Muscle layer of duodenum (tissue), 2 donors: ENCODE results near the gene EHBP1L1.

Experiments used
- H3K27ac ChIP-seq: one replicate; pipeline ENCODE4 v1.7.0; 2013; ENCODE audit warnings: mild to moderate bottlenecking, low read length
- H3K27me3 ChIP-seq: one replicate; pipeline ENCODE4 v1.7.0; 2013; ENCODE audit warnings: low read depth, mild to moderate bottlenecking, control low read depth, low read length
- H3K36me3 ChIP-seq, 2 donors: one replicate each; pipeline ENCODE4 v1.7.0; 2013; ENCODE audit warnings: low read length in 2 of 2, control low read depth in 1 of 2, mild to moderate bottlenecking in 1 of 2; ENCODE audit not compliant: insufficient read depth in 2 of 2, control insufficient read depth in 1 of 2
- H3K4me1 ChIP-seq, 2 donors: one replicate each; pipeline ENCODE4 v1.7.0; 2013; ENCODE audit warnings: low read length in 2 of 2, mild to moderate bottlenecking in 2 of 2, control low read depth in 1 of 2, moderate library complexity in 1 of 2; ENCODE audit not compliant: insufficient read depth in 2 of 2, control insufficient read depth in 1 of 2
- H3K4me3 ChIP-seq, 2 donors: one replicate each; pipeline ENCODE4 v1.7.0; 2013; ENCODE audit warnings: low read length in 2 of 2, low read depth in 1 of 2, mild to moderate bottlenecking in 1 of 2
- H3K9me3 ChIP-seq, 2 donors: one replicate each; pipeline ENCODE4 v1.7.0; 2013; ENCODE audit warnings: low read length in 2 of 2, control low read depth in 1 of 2, mild to moderate bottlenecking in 1 of 2; ENCODE audit not compliant: control insufficient read depth in 1 of 2
- donor health status: healthy.

Gene EHBP1L1

DNA sequence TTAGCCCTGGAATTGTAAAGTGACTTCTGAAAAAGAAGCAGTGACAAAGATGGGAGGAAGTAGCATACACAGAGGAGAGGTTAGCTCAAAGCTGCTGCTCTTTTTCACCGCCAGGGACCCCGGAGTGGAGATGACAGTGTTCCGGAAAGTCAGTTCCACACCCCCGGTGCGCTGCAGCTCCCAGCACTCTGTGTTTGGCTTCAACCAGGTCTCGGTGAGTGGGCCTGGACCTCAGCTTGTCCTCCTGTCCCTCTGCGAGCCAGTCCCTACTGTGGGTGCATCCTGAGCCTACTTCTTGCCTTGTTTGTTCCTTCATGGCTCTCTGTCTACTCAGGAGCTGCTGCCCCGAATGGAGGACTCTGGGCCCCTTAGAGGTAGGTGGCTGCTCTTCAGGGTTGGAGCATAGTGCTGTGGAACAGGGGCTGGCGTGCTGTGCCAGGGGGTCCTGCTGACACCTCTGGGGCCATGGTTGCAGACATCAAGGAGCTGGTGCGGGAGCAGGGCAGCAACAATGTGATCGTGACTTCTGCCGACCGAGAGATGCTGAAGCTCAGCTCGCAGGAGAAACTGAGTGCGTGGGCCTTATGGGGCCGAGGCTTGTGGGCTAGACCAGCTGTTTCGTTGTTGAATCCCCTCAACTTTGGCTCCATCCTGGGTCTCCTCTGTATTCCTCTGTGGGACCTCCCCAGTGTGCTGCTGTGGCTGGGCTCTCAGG, 41.4 kb downstream of the EHBP1L1 start:
- Histone ChIP-seq H3K27me3 (no peaks in the 10 kb centered on the region), H3K4me1 (peaks cover 6 to 30% of the 10 kb centered on the region in 2 donors), H3K9me3 (no peaks in the 10 kb centered on the region), H3K27ac (no peak overlapping the region), H3K4me3 (no peak overlapping the region), H3K36me3 (peaks cover 8 to 50% of the 10 kb centered on the region in 2 donors)

DNA sequence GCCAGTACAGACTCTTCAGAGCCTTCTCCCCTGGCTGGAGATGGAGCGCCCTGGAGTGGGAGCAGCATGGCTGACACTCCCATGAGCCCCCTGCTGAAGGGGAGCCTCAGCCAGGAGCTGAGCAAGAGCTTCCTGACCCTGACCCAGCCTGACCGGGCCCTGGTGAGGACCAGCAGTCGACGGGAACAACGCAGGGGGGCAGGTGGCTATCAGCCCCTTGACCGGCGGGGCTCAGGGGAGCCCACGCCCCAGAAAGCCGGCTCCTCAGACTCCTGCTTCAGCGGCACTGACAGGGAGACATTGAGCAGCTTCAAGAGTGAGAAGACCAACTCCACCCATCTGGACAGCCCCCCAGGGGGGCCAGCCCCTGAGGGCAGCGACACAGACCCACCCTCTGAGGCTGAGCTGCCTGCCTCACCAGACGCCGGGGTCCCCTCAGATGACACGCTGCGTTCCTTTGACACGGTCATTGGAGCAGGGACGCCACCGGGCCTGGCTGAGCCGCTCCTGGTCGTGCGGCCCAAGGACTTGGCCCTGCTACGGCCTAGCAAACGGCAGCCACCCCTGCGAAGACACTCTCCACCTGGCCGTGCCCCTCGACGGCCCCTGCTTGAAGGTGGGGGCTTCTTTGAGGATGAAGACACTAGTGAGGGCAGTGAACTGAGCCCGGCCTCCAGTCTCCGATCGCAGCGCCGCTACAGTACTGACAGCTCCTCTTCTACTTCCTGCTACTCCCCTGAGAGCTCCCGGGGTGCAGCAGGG, 42.3 kb downstream of the EHBP1L1 start:
- Histone ChIP-seq H3K9me3 (no peaks in the 10 kb centered on the region), H3K27me3 (no peaks in the 10 kb centered on the region), H3K4me3 (no peak overlapping the region), H3K36me3 (peaks cover 8 to 54% of the 10 kb centered on the region in 2 donors), H3K27ac (no peak overlapping the region), H3K4me1 (peaks cover 6 to 21% of the 10 kb centered on the region in 2 donors)

DNA sequence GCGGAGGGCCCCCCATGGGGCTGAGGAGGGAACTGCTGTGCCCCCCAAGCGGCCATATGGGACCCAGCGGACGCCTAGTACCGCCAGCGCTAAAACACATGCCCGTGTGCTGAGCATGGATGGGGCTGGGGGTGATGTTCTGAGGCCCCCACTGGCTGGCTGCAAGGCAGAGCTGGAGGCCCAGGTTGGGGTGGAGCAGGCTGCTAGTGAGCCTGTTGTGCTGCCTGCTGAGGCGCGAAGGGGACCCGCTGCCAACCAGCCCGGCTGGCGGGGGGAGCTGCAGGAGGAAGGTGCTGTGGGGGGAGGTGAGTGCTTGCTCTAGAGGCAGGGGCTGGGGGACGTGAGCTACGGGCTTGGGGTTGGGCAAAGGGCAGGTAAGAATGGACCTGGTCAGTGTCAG, 42.9 kb downstream of the EHBP1L1 start:
- H3K27ac ChIP-seq: no peak overlapping the region
- H3K4me3 ChIP-seq: no peak overlapping the region
- H3K36me3 ChIP-seq: peaks cover 13 to 60% of the 10 kb centered on the region in 2 donors

DNA sequence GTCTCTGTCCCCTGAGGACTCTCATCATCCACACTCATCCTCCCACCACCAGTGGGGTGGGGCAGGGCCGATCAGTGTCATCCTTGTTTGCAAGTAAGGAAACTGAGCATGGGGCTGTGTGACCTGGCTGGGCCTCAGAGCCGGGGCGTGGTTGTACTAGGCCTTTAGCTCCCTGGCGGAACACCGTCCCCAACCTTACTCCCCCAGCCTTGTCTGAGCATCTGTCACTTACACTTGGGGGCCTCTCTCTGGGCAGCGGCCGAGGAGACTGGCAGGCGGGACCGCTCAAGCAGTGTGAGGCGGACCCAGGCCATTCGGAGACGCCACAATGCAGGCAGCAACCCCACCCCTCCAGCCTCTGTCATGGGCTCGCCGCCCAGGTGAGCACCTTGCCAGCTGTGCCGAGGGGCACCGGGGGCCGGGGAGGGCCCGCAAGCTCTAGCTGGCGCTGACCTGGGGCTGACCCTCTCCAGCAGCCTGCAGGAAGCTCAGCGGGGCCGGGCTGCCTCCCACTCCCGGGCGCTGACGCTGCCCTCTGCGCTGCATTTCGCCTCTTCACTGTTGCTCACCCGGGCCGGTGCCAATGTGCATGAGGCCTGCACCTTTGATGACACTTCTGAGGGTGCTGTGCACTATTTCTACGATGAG, 43.6 kb downstream of the EHBP1L1 start:
- H3K9me3 ChIP-seq: no peaks in the 10 kb centered on the region
- H3K27me3 ChIP-seq: no peaks in the 10 kb centered on the region
- no peak overlapping the region for H3K4me3 ChIP-seq
- peaks cover 6 to 18% of the 10 kb centered on the region in 2 donors for H3K4me1 ChIP-seq
- H3K36me3 ChIP-seq: peaks cover 14 to 67% of the 10 kb centered on the region in 2 donors
- no peak overlapping the region for H3K27ac ChIP-seq

More for the DNA sequence above, 42.9 kb downstream of the EHBP1L1 start:
- H3K9me3 ChIP-seq: no peaks in the 10 kb centered on the region
- H3K27me3 ChIP-seq: no peaks in the 10 kb centered on the region
- peaks cover 6 to 18% of the 10 kb centered on the region in 2 donors for H3K4me1 ChIP-seq

DNA sequence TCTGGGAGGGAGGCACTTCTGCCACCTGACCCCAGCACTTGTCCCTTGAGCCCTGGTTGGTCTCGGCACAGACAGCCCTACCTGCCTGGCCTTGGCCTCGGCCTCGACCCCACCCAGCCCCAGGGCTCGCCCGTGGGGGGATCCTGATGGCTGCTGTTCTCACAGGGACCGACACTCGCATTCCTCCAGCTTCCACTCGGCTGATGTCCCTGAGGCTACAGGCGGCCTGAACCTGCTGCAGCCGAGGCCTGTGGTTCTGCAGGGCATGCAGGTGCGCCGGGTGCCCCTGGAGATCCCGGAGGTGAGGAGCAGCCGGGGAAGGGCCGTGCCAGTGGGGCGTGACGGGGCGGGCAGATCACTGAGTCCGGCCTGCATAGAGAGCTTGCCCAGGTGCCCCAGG, 44.8 kb downstream of the EHBP1L1 start:
- Histone ChIP-seq H3K27me3 (no peaks in the 10 kb centered on the region), H3K36me3 (peaks cover 15 to 77% of the 10 kb centered on the region in 2 donors), H3K4me3 (no peak overlapping the region), H3K9me3 (no peaks in the 10 kb centered on the region), H3K27ac (no peak overlapping the region), H3K4me1 (peaks cover 6 to 18% of the 10 kb centered on the region in 2 donors)

DNA sequence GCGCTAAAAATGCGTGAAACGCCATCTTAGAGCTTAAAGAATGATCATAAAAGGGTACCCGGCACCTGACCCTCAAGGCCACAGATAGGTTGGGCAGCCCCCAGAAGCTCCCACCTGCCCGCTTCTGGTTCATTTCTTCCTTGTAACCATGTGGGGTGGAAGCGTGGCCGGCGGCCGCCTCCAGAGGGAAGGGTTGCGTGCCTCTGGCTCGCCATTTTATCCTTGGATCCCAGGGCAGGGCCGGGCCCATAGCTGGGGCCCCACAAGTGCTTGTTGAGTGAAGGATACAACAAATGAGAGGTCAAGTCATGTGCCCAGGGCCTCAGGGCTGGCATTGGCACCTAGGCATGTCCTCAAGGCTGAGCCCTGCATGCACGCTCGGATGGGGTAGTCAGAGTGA, 45.6 kb downstream of the EHBP1L1 start:
- H3K27ac ChIP-seq: no peak overlapping the region
- no peak overlapping the region for H3K4me3 ChIP-seq
- H3K27me3 ChIP-seq: no peaks in the 10 kb centered on the region
- H3K36me3 ChIP-seq: peaks cover 23 to 84% of the 10 kb centered on the region in 2 donors
- H3K4me1 ChIP-seq: peaks cover 6 to 19% of the 10 kb centered on the region in 2 donors
- no peaks in the 10 kb centered on the region for H3K9me3 ChIP-seq

DNA sequence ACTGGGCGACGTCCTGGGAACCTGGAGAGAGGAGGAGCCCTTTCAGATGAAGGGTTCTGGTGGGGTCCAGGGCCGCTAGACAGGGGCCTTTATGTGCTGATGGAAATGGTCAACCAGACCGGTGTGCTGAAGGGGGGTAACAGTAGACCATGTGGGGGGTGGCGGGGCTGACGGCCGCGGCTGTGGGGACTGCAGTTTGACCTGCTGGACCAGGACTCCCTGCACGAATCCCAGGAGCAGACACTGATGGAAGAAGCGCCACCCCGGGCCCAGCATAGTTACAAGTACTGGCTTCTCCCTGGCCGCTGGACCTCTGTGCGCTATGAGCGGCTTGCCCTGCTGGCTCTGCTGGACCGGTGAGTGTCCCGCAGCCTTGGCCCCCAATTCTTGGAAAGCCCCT, 46.2 kb downstream of the EHBP1L1 start:
- peaks cover 29 to 89% of the 10 kb centered on the region in 2 donors for H3K36me3 ChIP-seq
- H3K4me3 ChIP-seq: no peak overlapping the region
- H3K27ac ChIP-seq: no peak overlapping the region
- H3K9me3 ChIP-seq: no peaks in the 10 kb centered on the region
- no peaks in the 10 kb centered on the region for H3K27me3 ChIP-seq
- H3K4me1 ChIP-seq: peaks cover 3 to 13% of the 10 kb centered on the region in 2 donors

DNA sequence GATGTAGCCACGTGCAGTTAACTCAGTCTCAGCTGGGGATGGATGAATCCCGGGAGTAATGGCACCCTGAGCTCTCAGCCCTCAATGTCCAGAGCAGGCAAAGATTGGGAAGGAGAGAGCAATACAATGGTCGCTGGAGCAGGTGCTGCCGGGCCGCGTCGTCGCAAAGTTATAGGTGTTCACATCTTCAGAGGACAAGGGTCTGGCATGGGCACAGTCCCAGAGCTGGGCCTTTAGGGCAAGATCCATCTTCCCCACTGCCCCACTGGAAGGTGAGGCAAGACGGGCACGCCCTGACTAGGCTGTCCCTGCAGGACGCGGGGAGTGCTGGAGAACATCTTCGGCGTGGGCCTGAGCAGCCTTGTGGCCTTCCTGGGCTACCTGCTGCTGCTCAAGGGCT, 47.3 kb downstream of the EHBP1L1 start:
- H3K27me3 ChIP-seq: no peaks in the 10 kb centered on the region
- peaks cover 0 to 9% of the 10 kb centered on the region in 2 donors for H3K4me1 ChIP-seq
- peaks cover 35 to 90% of the 10 kb centered on the region in 2 donors for H3K36me3 ChIP-seq
- no peaks in the 10 kb centered on the region for H3K9me3 ChIP-seq
- H3K27ac ChIP-seq: no peak overlapping the region
- H3K4me3 ChIP-seq: no peak overlapping the region

DNA sequence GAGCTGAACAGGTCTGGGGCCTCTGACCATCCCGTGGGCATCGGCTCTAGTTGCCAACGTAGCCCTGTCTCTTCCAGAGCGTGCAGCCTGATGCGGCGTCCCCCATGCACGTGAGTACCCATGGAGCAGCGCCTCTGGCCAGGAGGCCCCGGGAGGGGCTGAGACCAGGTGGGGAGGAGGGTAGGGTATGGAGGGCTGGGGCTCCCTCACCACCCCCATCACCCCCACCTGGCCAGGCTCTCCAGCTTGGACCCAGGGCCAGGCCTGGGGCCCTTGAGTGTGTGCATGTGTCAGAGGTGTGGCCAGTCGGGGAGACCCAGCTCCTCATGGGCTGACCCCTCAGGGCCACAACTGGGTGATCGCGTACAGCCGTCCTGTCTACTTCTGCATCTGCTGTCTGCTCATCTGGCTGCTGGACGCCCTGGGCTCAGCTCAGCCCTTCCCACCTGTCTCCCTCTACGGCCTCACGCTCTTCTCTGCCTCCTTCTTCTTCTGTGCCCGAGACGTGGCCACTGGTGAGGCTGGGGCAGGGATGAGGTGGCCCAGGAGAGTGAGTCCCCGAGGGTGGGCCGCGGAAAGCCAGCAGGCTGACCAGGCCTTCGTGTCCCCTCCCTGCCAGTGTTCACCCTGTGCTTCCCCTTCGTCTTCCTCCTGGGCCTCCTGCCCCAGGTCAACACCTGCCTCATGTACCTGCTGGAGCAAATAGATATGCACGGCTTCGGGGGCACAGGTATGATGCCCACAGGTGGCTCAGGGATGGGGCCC, 48.2 kb downstream of the EHBP1L1 start:
- no peak overlapping the region for H3K4me3 ChIP-seq
- H3K27me3 ChIP-seq: no peaks in the 10 kb centered on the region
- H3K36me3 ChIP-seq: peaks cover 39 to 90% of the 10 kb centered on the region in 2 donors
- H3K9me3 ChIP-seq: no peaks in the 10 kb centered on the region
- H3K27ac ChIP-seq: no peak overlapping the region
- H3K4me1 ChIP-seq: peaks cover 0 to 3% of the 10 kb centered on the region in 2 donors

DNA sequence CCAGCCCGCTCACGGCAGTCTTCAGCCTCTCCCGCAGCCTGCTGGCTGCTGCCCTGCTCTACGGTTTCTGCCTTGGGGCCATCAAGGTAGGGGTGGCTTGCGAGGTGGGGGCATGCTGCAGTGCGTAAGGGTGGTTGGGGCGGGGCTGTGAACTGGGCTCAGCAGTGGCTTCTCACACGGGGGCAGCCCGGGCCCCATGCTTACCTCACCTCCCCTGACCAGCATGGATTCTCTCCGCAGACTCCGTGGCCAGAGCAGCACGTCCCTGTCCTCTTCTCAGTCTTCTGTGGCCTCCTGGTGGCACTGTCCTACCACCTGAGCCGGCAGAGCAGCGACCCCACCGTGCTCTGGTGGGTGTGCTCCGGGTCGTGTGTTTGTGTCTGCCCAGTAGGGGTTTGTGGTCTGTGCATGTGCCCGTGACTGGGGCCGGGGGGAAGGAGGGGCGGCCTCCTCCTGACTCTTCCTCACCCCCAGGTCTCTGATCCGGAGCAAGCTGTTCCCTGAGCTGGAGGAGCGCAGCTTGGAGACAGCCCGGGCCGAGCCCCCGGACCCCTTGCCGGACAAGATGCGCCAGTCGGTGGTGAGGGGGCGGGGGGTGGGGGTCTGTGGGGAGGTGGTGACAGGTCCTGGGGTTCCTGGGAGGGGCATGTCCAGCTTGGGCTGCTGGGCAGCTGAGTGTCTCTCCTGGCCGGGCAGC, 49.2 kb downstream of the EHBP1L1 start:
- H3K9me3 ChIP-seq: no peaks in the 10 kb centered on the region
- peaks cover 48 to 90% of the 10 kb centered on the region in 2 donors for H3K36me3 ChIP-seq

More for the DNA sequence above, 49.2 kb downstream of the EHBP1L1 start:
- no peak overlapping the region for H3K4me3 ChIP-seq
- H3K27me3 ChIP-seq: no peaks in the 10 kb centered on the region
- H3K4me1 ChIP-seq: peaks cover 0 to 3% of the 10 kb centered on the region in 2 donors
- H3K27ac ChIP-seq: no peak overlapping the region
